ENCODE results near the gene PTCH2.

Gene PTCH2

DNA sequence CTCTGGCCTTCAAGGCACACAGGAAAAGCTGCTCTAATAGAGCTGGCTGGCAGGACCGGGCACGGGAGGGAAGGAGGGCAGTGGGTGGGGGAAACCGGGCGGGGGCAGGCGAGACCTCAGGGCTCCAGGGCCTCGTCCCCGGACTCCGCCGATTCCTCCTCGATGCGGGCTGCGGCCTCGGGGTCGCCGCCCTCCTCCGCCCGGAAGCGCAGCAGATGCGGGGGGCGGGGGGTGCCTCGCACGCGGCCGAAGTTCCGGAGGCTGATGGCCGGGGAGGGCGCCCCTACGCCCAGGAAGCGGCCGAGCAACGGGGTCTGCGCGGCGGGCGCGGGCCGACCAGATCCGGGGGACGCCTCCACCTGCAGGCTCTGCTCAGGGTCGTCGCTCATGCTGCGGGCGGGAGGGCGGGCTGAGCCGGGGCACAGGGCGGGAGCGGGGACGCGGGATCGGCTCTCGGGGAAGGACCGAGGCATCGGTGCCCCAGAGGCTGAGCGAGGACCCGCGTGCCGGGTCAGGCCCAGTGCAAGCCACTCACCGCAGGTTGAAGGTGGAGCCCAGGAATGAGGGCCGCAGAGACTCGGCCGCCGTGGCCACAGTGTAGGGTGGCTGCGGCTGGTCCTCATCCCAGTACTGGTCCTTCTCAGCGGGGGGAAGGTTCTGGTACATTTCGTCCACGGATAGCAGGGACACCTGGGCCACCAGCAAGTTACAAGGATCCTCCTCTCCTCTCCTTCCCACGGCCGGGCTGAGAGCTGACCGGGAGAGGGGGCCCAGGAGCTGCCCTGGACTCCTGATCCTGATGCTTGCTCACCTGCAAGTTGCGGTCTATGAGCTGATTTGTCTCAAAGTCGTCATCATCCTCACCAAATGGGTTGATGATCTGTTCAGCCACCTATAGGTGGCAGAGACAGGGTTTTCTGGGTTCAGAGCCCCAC, 58.7 kb downstream of the PTCH2 start:
- H3K4me3 ChIP-seq (replicated peaks in 1 of 2; ENCODE audit: low read depth in 2 of 2, low read length in 2 of 2): peak overlapping the region; percentile 13 to 34
- no peak for TF ChIP-seq CTCF (IDR thresholded peaks at IDR 0.05; ENCODE audit: low read depth, low read length)
- DNase-seq (ENCODE audit: low read depth in 2 of 2): no peak

- TF ChIP-seq CTCF (IDR thresholded peaks at IDR 0.05; ENCODE audit: low read depth, low read length): no peak
- H3K4me3 ChIP-seq (replicated peaks in 1 of 2; ENCODE audit: low read depth in 2 of 2, low read length in 2 of 2): no peak overlapping the region
- no peak for DNase-seq (ENCODE audit: low read depth in 2 of 2)
Measured at GRCh38 chr1:44783697-44784093, 59.4 kb downstream of the PTCH2 start.

DNA sequence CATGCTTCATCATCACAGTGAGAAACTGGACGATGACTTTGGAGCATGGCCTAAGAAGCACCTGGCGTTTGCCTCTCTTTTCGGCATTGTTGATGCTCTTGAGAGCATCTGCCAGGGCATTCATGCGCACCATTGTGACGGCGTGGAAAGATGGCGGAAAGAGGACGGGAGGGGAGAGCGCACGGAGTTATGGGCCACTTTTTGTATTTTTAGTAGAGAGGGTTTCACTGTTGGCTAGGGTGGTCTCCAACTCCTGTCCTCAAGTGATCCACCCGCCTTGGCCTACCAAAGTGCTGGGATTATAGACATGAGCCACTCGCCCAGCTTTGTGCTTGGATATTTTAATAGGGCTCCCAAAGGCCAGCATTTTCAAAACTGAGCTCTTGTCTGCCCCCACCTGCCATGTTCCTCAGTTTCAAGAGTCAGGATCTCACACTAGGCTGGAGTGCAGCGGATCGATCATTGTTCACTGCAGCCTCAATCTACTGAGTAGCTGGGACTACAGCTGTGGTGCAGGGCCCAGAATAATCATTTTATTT, 62.4 kb downstream of the PTCH2 start:
- H3K4me3 ChIP-seq (replicated peaks in 1 of 2; ENCODE audit: low read depth in 2 of 2, low read length in 2 of 2): no peak overlapping the region
- DNase-seq (ENCODE audit: low read depth in 2 of 2): no peak
- TF ChIP-seq CTCF (IDR thresholded peaks at IDR 0.05; ENCODE audit: low read depth, low read length): no peak

GRCh38 chr1:44778705-44779576, 64.1 kb downstream of the PTCH2 start:
- no peak for TF ChIP-seq CTCF (IDR thresholded peaks at IDR 0.05; ENCODE audit: low read depth, low read length)
- H3K4me3 ChIP-seq (replicated peaks in 1 of 2; ENCODE audit: low read depth in 2 of 2, low read length in 2 of 2): no peak overlapping the region
- DNase-seq (ENCODE audit: low read depth in 2 of 2): no peak

GRCh38 chr1:44777969-44778635, 65.0 kb downstream of the PTCH2 start:
- no peak for DNase-seq (ENCODE audit: low read depth in 2 of 2)
- H3K4me3 ChIP-seq (replicated peaks in 1 of 2; ENCODE audit: low read depth in 2 of 2, low read length in 2 of 2): peak overlapping the region in 1 of 2 donors; percentile 13

More at GRCh38 chr1:44777969-44778635, 65.0 kb downstream of the PTCH2 start:
- TF ChIP-seq CTCF (IDR thresholded peaks at IDR 0.05; ENCODE audit: low read depth, low read length): no peak
